Astrocyte of the cerebellum (primary cell): ENCODE data around the gene CAB39.

ENCODE experiments used
- DNase-seq: peaks from one replicate; pipeline ENCODE4 v3.0.0-alpha.2; 2011; ENCODE audit warnings: low read depth
- H3K4me3 ChIP-seq: 2 replicates; pipeline ENCODE4 v1.5.1; 2011; ENCODE audit warnings: mild to moderate bottlenecking, low read depth, low read length, moderate library complexity
- CTCF ChIP-seq: IDR thresholded peaks from 2 replicates; pipeline ENCODE4 v1.5.1; 2012; ENCODE audit warnings: low read length, low read depth, moderate library complexity, mild to moderate bottlenecking; ENCODE audit errors: missing control alignments
- in situ Hi-C: cut with HindIII; loops from 2 replicates; pipeline ENCODE4 v1.10.0; 2017; ENCODE audit warnings: low sequenced_read_pairs

CAB39 gene

GRCh38 chr2:230843132-230843531 lies 130.5 kb downstream of the CAB39 start:
- TF ChIP-seq CTCF = no peak
- in situ Hi-C loops = no loop called here
- no peak overlapping the region for H3K4me3 ChIP-seq
- no peak for DNase-seq

DNA sequence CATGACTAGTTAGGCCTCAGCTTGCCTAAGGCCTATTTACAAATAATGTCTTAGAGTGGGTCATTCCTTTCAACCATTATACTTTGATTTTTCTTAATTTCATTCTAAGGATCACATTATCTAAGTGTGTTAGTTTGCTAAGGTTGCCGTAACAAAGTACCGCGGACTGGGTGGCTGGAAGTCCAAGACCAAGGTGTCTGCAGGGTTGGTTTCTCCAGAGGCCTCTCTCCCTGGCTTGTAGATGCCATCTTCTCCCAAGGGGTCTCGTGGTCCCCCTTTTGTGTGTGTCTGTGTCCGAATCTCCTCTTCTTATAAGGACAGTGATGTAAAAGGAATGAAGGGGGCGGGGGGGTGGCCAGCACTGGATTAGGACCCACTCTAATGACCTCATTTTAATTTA lies 133.7 kb downstream of the CAB39 start:
- in situ Hi-C loops = no loop called here
- TF ChIP-seq CTCF = no peak
- no peak overlapping the region for H3K4me3 ChIP-seq
- no peak for DNase-seq

GRCh38 chr2:230847883-230848388 lies 135.3 kb downstream of the CAB39 start:
- in situ Hi-C loops = no loop called here
- peak; percentile 39 for DNase-seq
- no peak overlapping the region for H3K4me3 ChIP-seq
- peak; percentile 88 for TF ChIP-seq CTCF

DNA sequence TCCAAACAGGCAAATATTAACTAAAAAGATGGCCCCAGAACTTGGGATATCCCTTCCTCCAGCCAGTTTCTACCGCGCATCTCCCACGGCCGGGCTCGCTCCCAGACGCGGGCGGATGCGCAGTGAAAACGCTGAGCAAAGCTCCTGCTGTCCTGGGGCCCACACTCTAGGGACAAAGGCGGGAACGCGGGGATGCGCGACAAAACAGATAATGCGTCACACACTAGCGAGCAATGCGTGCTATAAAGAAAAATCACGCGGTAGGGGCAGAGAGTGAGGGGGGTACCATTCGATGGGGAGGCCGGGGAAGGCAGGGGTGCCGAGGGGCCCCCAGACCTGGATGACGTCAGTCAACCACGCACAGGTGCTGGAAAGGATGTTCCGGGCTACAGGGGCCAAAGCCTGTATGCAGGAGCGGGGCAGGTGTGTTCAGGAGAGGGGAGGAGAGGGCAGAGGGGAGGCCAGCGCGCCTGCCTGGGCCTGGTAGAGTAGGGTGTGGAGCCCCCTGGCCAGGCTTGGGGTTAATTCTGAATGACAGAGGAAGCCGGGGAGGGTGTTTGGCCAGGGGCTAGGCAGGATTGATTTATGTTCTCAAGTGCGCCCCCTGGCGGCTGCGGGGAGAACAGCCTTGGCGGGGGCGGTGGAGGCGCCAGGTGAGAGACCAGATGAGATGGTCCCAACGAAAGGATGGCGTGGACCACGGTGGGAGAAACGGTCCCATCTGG lies 137.2 kb downstream of the CAB39 start:
- H3K4me3 ChIP-seq = no peak overlapping the region
- in situ Hi-C loops = no loop called here
- peak; percentile 70 for TF ChIP-seq CTCF
- no peak for DNase-seq

GRCh38 chr2:230850358-230850658 lies 137.7 kb downstream of the CAB39 start:
- TF ChIP-seq CTCF = no peak
- no peak for DNase-seq
- H3K4me3 ChIP-seq = no peak overlapping the region
- in situ Hi-C loops = no loop called here

GRCh38 chr2:230852113-230852512 lies 139.5 kb downstream of the CAB39 start:
- H3K4me3 ChIP-seq = no peak overlapping the region
- no peak for DNase-seq
- no peak for TF ChIP-seq CTCF
- in situ Hi-C loops = no loop called here
